Hepatocyte (in vitro differentiated cells): ENCODE data around the gene PEAK1.

Source experiments
- CTCF ChIP-seq: fragments of 200-600 bp; sonication (generic); IDR thresholded peaks from 2 replicates; pipeline ENCODE4 v1.5.1; 2016; ENCODE audit warnings: antibody characterized with exemption, mild to moderate bottlenecking; ENCODE audit not compliant: poor library complexity
- EZH2 ChIP-seq: fragments of 200-600 bp; sonication (generic); IDR thresholded peaks from 2 replicates; pipeline ENCODE4 v1.6.1; 2016; ENCODE audit warnings: antibody characterized with exemption, mild to moderate bottlenecking, borderline replicate concordance
- EZH2phosphoT487 ChIP-seq: fragments of 200-600 bp; sonication (generic); IDR thresholded peaks from one replicate; pipeline ENCODE4 v1.6.1; 2018; ENCODE audit warnings: antibody characterized with exemption, mild to moderate bottlenecking, low read depth, moderate library complexity; ENCODE audit not compliant: unreplicated experiment, severe bottlenecking

GRCh38 chr15:77084436-77084835 lies 335.5 kb downstream of the PEAK1 start:
- TF ChIP-seq CTCF, result no peak
- no peak for TF ChIP-seq EZH2
- TF ChIP-seq EZH2phosphoT487, result no peak
